Esophagus muscularis mucosa (tissue), 4 donors: Measurements from ENCODE around the gene PCNX3. TPM values are rescaled to one million over a fixed set of nuclear protein-coding genes. Genes with fewer than 3 reads are reported as not detected.

Source experiments
- DNase-seq: peaks from one replicate; pipeline ENCODE4 v3.0.0-alpha.2; 2017; ENCODE audit errors: extremely low spot score
- H3K27ac ChIP-seq, 4 donors: fragments of 200-600 bp; sonication (generic); replicated peaks in 1 of 4; 1 replicate in 3 of 4; 2 replicates in 1 of 4; pipeline ENCODE4 v1.5.1; 2016 to 2019; ENCODE audit warnings: mild to moderate bottlenecking in 1 of 4
- H3K27me3 ChIP-seq, 4 donors: fragments of 200-600 bp; sonication (generic); one replicate each; pipeline versions ENCODE4 v1.5.1 to v1.6.0; 2016 to 2019
- H3K36me3 ChIP-seq, 4 donors: fragments of 200-600 bp; sonication (generic); one replicate each; pipeline ENCODE4 v1.5.1; 2016 to 2019
- H3K4me1 ChIP-seq, 4 donors: fragments of 200-600 bp; sonication (generic); one replicate each; pipeline ENCODE4 v1.5.1; 2016 to 2019
- H3K4me3 ChIP-seq, 4 donors: fragments of 200-600 bp; sonication (generic); 1 replicate in 2 of 4; 2 replicates in 2 of 4; pipeline ENCODE4 v1.5.1; 2016 to 2019; ENCODE audit warnings: mild to moderate bottlenecking in 4 of 4, moderate library complexity in 1 of 4
- H3K9me3 ChIP-seq, 4 donors: fragments of 200-600 bp; sonication (generic); 1 replicate in 3 of 4; 2 replicates in 1 of 4; pipeline ENCODE4 v1.5.1; 2016 to 2019
- EP300 ChIP-seq: sonication (generic); formaldehyde crosslinking; IDR thresholded peaks from one replicate; pipeline ENCODE4 v1.6.1; 2017; ENCODE audit warnings: antibody characterized with exemption
- POLR2A ChIP-seq: fragments of 450-650 bp; IDR thresholded peaks from one replicate; pipeline ENCODE4 v1.6.1; 2017; ENCODE audit warnings: antibody characterized with exemption, moderate library complexity, mild to moderate bottlenecking, low read depth
- POLR2AphosphoS5 ChIP-seq, 2 donors: sonication (generic); formaldehyde crosslinking; IDR thresholded peaks; one replicate each; pipeline ENCODE4 v1.6.1; 2017; ENCODE audit warnings: antibody characterized with exemption in 2 of 2
- WGBS: methylation state at CpG from one replicate; pipeline ENCODE4 v1.1.5; 2018; 5-methylcytosine and 5-hydroxymethylcytosine counted together
- intact Hi-C: fragments of 100-400 bp; cut with DNase I; formaldehyde crosslinking; loops from one replicate; pipeline ENCODE4 v1.15.1; 2023
- total RNA-seq, 4 donors: library from RNA; depleted of rRNA; stranded (reverse); fragments of >200 nt; gene quantifications; one replicate each; pipeline versions ENCODE4 v1.1.0 to v1.2.1, GENCODE V29; 2016
- TF ChIP-seq, protein P1 (sequence below), 3 experiments: fragments of 200-600 bp in 2 of 3; fragments of 450-650 bp in 1 of 3; sonication (generic) in 2 of 3; IDR thresholded peaks; one replicate each; pipeline ENCODE4 v1.5.1; 2017 to 2019; ENCODE audit warnings: antibody characterized with exemption in 3 of 3, mild to moderate bottlenecking in 2 of 3, moderate library complexity in 1 of 3

The PCNX3 gene
- total RNA-seq, 4 donors from 2014 or later: 21.4 to 43.1 (median 27.1) TPM

DNA sequence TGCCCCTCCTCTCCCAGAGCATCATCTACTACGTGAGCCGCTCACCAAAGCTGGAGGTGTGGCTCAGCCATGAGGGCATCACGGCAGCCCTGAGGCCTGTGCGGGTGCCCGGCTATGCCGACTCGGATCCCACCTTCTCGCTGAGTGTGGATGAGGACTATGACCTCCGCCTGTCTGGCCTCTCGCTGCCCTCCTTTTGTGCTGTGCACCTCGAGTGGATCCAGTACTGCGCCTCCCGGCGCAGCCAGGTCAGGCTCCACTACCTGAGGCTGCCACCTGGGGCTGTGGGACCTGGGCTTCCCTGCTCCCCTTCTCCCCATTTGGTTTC, 18.5 kb downstream of the PCNX3 start:
- H3K27me3 ChIP-seq: no peaks in the 10 kb centered on the region
- 89% methylated on average over 14 of the region's 14 CpGs for WGBS
- intact Hi-C loops: no loop called here
- H3K4me3 ChIP-seq: no peak overlapping the region
- DNase-seq: no peak
- no peaks in the 10 kb centered on the region for H3K9me3 ChIP-seq
- peaks cover 19 to 29% (median 21%) of the 10 kb centered on the region in 4 donors for H3K4me1 ChIP-seq
- H3K27ac ChIP-seq: no peak overlapping the region
- H3K36me3 ChIP-seq: peaks cover 54 to 82% (median 81%) of the 10 kb centered on the region in 4 donors
- TF ChIP-seq EP300 (no peak), POLR2AphosphoS5 (IDR thresholded peaks at IDR 0.05) (no peak), POLR2A (no peak)
- TF ChIP-seq, protein P1, sequence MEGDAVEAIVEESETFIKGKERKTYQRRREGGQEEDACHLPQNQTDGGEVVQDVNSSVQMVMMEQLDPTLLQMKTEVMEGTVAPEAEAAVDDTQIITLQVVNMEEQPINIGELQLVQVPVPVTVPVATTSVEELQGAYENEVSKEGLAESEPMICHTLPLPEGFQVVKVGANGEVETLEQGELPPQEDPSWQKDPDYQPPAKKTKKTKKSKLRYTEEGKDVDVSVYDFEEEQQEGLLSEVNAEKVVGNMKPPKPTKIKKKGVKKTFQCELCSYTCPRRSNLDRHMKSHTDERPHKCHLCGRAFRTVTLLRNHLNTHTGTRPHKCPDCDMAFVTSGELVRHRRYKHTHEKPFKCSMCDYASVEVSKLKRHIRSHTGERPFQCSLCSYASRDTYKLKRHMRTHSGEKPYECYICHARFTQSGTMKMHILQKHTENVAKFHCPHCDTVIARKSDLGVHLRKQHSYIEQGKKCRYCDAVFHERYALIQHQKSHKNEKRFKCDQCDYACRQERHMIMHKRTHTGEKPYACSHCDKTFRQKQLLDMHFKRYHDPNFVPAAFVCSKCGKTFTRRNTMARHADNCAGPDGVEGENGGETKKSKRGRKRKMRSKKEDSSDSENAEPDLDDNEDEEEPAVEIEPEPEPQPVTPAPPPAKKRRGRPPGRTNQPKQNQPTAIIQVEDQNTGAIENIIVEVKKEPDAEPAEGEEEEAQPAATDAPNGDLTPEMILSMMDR (IDR thresholded peaks at IDR 0.05): no peak

DNA sequence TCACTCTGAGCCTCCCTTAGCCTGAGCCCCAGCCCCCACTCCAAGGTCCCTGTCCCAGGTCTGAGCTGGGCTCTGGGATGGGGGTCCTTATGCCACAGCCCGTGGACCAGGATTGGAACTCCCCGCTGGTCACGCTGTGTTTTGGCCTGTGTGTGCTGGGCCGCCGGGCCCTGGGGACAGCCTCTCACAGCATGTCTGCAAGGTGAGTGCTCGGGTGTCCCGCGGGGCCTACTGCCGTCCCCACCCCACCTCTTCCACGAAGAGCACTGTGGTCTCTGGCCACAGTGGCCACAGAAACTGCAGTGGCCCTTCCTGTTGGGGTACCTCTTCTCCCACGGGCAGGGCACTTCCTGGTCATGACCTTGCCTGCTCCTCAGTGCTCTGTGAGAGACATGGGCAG, 18.9 kb downstream of the PCNX3 start:
- H3K9me3 ChIP-seq: no peaks in the 10 kb centered on the region
- no peak overlapping the region for H3K4me3 ChIP-seq
- WGBS: 93% methylated on average over 11 of the region's 11 CpGs
- no peak overlapping the region for H3K27ac ChIP-seq
- H3K36me3 ChIP-seq: peaks cover 50 to 79% (median 78%) of the 10 kb centered on the region in 4 donors
- DNase-seq: no peak
- intact Hi-C loops: no loop called here
- no peaks in the 10 kb centered on the region for H3K27me3 ChIP-seq
- TF ChIP-seq EP300 (no peak), POLR2AphosphoS5 (IDR thresholded peaks at IDR 0.05) (no peak), POLR2A (no peak)
- TF ChIP-seq, protein P1 (IDR thresholded peaks at IDR 0.05): no peak
- peaks cover 22 to 32% (median 24%) of the 10 kb centered on the region in 4 donors for H3K4me1 ChIP-seq

DNA sequence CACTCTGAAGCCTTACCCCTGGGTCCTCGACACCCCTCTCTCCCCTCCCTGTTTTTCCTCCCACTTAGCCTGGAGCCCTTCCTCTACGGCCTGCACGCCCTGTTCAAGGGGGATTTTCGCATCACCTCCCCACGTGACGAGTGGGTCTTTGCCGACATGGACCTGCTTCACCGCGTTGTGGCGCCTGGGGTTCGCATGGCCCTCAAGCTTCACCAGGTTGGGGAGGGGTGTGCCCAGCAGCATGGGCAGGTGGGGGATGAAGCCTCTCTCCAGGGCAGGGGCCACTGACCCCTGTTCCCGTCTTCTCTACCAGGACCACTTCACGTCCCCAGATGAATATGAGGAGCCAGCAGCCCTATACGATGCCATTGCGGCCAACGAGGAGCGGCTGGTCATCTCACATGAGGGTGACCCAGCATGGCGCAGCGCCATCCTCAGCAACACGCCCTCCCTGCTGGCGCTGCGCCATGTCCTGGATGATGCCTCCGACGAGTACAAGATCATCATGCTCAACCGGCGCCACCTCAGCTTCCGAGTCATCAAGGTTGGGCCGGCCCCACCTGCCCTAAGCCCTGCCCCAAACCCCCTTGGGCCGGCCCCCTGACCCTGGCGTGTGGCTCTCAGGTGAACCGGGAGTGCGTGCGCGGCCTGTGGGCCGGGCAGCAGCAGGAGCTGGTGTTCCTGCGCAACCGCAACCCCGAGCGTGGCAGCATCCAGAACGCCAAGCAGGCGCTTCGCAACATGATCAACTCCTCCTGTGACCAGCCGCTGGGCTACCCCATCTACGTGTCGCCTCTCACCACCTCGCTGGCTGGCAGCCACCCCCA, 19.5 kb downstream of the PCNX3 start:
- intact Hi-C loops: no loop called here
- DNase-seq: no peak
- TF ChIP-seq EP300: no peak
- no peak for TF ChIP-seq POLR2AphosphoS5 (IDR thresholded peaks at IDR 0.05)
- TF ChIP-seq, protein P1 (IDR thresholded peaks at IDR 0.05): no peak
- no peak for TF ChIP-seq POLR2A
- Histone ChIP-seq H3K27me3 (no peaks in the 10 kb centered on the region), H3K4me3 (no peak overlapping the region), H3K27ac (no peak overlapping the region), H3K9me3 (no peaks in the 10 kb centered on the region), H3K36me3 (peaks cover 43 to 72% (median 71%) of the 10 kb centered on the region in 4 donors), H3K4me1 (peaks cover 29 to 39% (median 31%) of the 10 kb centered on the region in 4 donors)
- WGBS: 90% methylated on average over 34 of the region's 46 CpGs

DNA sequence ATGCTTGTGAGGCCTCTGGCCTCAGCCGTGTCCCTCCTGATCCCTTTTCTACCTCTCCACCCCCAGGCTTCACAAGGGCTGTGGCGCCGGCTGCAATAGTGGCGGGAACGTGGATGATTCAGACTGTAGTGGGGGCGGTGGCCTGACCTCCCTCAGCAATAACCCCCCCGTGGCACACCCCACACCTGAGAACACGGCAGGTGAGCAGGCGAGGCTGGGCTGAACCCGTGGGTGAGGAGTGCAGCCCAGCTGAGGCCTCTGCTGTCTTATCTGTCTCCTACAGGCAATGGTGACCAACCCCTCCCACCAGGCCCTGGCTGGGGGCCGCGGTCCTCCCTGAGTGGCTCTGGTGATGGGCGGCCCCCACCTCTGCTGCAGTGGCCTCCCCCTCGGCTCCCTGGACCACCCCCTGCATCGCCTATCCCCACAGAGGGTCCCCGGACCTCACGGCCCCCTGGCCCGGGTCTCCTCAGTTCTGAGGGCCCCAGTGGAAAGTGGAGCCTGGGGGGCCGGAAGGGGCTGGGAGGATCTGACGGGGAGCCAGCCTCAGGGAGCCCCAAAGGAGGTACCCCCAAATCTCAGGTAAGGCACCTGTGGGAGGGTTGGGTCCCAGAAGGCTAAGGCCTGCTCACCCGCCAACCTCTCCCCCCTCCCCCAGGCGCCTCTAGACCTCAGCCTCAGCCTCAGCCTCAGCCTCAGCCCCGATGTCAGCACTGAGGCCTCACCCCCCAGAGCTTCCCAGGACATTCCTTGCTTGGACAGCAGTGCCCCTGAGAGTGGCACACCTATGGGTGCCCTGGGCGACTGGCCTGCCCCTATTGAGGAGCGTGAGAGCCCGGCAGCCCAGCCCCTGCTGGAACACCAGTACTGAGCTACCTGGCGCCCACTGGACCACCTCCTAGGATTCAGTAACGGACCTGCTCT, 20.8 kb downstream of the PCNX3 start:
- WGBS: 84% methylated on average over 11 of the region's 28 CpGs
- H3K9me3 ChIP-seq: no peaks in the 10 kb centered on the region
- intact Hi-C loops: no loop called here
- peak overlapping the region; percentile 5 to 93 (median 87) for H3K27ac ChIP-seq
- DNase-seq: no peak
- H3K4me3 ChIP-seq: no peak overlapping the region
- TF ChIP-seq EP300: no peak
- TF ChIP-seq, protein P1 (IDR thresholded peaks at IDR 0.05): no peak
- no peak for TF ChIP-seq POLR2A
- TF ChIP-seq POLR2AphosphoS5 (IDR thresholded peaks at IDR 0.05): no peak
- H3K4me1 ChIP-seq: peaks cover 41 to 52% (median 44%) of the 10 kb centered on the region in 4 donors
- peaks cover 36 to 67% (median 65%) of the 10 kb centered on the region in 4 donors for H3K36me3 ChIP-seq
- no peaks in the 10 kb centered on the region for H3K27me3 ChIP-seq
